NB4 (cell line): Measurements from ENCODE around the gene RER1.

Source experiments
- POLR2A ChIP-seq: IDR thresholded peaks from 2 replicates; pipeline ENCODE4 v1.6.1; 2011; ENCODE audit warnings: mild to moderate bottlenecking; ENCODE audit not compliant: insufficient read length; ENCODE audit errors: extremely low read depth
- TF ChIP-seq, protein P1 (sequence below): IDR thresholded peaks from 2 replicates; pipeline ENCODE4 v1.6.1; 2011; ENCODE audit warnings: low read depth, low read length

- TF ChIP-seq POLR2A: no peak
- TF ChIP-seq, protein P1, sequence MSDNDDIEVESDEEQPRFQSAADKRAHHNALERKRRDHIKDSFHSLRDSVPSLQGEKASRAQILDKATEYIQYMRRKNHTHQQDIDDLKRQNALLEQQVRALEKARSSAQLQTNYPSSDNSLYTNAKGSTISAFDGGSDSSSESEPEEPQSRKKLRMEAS: no peak
Measured at GRCh38 chr1:2351723-2352122, 39.9 kb upstream of the RER1 start.
